Spleen (tissue), 11 donors: ENCODE results near the gene AKIRIN2. TPM values are rescaled to one million over a fixed set of nuclear protein-coding genes. Genes with fewer than 3 reads are reported as not detected.

ENCODE experiments used
- DNase-seq: peaks from one replicate; pipeline ENCODE4 v3.0.0-alpha.2; 2020
- H3K27ac ChIP-seq, 8 donors: fragments of 200-600 bp; sonication (generic) in 7 of 8; 1 replicate in 4 of 8; 2 replicates in 4 of 8; pipeline versions ENCODE4 v1.5.0 to v1.8.0; 2016 to 2021; ENCODE audit warnings: inconsistent platforms in 4 of 8, mild to moderate bottlenecking in 4 of 8, moderate library complexity in 1 of 8
- H3K27me3 ChIP-seq, 7 donors: fragments of 200-600 bp; sonication (generic) in 6 of 7; replicated peaks in 1 of 7; 1 replicate in 4 of 7; 2 replicates in 3 of 7; pipeline versions ENCODE4 v1.5.0 to v1.8.0; 2016 to 2021; ENCODE audit warnings: inconsistent platforms in 3 of 7, mild to moderate bottlenecking in 1 of 7
- H3K36me3 ChIP-seq, 6 donors: fragments of 200-600 bp; sonication (generic) in 5 of 6; 1 replicate in 4 of 6; 2 replicates in 2 of 6; pipeline versions ENCODE4 v1.5.0 to v1.8.0; 2016 to 2021; ENCODE audit warnings: inconsistent platforms in 2 of 6
- H3K4me1 ChIP-seq, 6 donors: fragments of 200-600 bp; sonication (generic) in 5 of 6; 1 replicate in 3 of 6; 2 replicates in 3 of 6; pipeline versions ENCODE4 v1.5.0 to v1.8.0; 2016 to 2021; ENCODE audit warnings: inconsistent platforms in 3 of 6
- H3K4me3 ChIP-seq, 8 donors: fragments of 200-600 bp; sonication (generic) in 7 of 8; 1 replicate in 4 of 8; 2 replicates in 4 of 8; pipeline versions ENCODE4 v1.5.0 to v1.8.0; 2016 to 2021; ENCODE audit warnings: inconsistent platforms in 4 of 8, mild to moderate bottlenecking in 4 of 8, moderate library complexity in 2 of 8
- H3K9me3 ChIP-seq, 8 donors: fragments of 200-600 bp; sonication (generic) in 7 of 8; 1 replicate in 4 of 8; 2 replicates in 4 of 8; pipeline versions ENCODE4 v1.5.0 to v1.8.0; 2016 to 2021; ENCODE audit warnings: inconsistent platforms in 4 of 8
- CTCF ChIP-seq, 11 experiments: fragments of 200-600 bp in 7 of 11; fragments of 450-650 bp in 4 of 11; sonication (generic) in 4 of 11; IDR thresholded peaks in 8 of 11; conservative IDR thresholded peaks in 3 of 11; 1 replicate in 7 of 11; 2 replicates in 4 of 11; pipeline versions ENCODE4 v1.4.0 to v1.8.0; 2016 to 2021; ENCODE audit warnings: antibody characterized with exemption in 11 of 11, inconsistent platforms in 4 of 11, mild to moderate bottlenecking in 1 of 11
- POLR2A ChIP-seq, 3 donors: fragments of 450-650 bp; IDR thresholded peaks; one replicate each; pipeline ENCODE4 v1.5.1; 2017; ENCODE audit warnings: antibody characterized with exemption in 3 of 3, mild to moderate bottlenecking in 1 of 3
- POLR2AphosphoS5 ChIP-seq, 3 donors: sonication (generic); formaldehyde crosslinking; IDR thresholded peaks; one replicate each; pipeline ENCODE4 v1.5.1; 2017; ENCODE audit warnings: antibody characterized with exemption in 3 of 3
- WGBS, 5 donors: extraction: QIAGEN DNeasy Blood & Tissue Kit in 3 of 5; methylation state at CpG; one replicate each; pipeline versions ENCODE4 v1.1.5 to v1.1.7; 2013 to 2018; 5-methylcytosine and 5-hydroxymethylcytosine counted together
- intact Hi-C: fragments of 100-400 bp; cut with DNase I; formaldehyde crosslinking; loops from one replicate; pipeline ENCODE4 v1.15.0; 2023; ENCODE audit warnings: low total_unique reads
- polyA plus RNA-seq, 3 donors: library from polyadenylated mRNA; stranded (reverse); fragments of 200-250 nt; gene quantifications; one replicate each; pipeline ENCODE4 v1.2.1, GENCODE V29; 2013
- total RNA-seq, 7 donors: library from RNA; depleted of rRNA in 3 of 7; stranded (reverse); fragments of >200 nt in 3 of 7; fragmentation: NEBNext Ultra II Directional in 4 of 7; extraction: Animal tissue kit (Norgen Biotek cat#: 25700) in 4 of 7; gene quantifications; one replicate each; pipeline versions ENCODE4 v1.1.0 to v1.2.1, GENCODE V29; 2016 to 2021
- donor health status: healthy with polysubstance abuse.
- donor health status: DM: no; HTN: no; CAD: no; lungs with moderate emphysema.
- donor health status: DM: no; HTN: no; CAD: no.
- donor health status: Bipolar disorder and iron deficiency.
- donor health status: healthy.
- donor health status: DM: no; HTN: no; CAD: no.
- donor health status: DM: yes; HTN: yes; CAD: no.

The AKIRIN2 gene
- total and polyA plus RNA-seq, 10 donors, result 35.1 to 106 (median 68.2) TPM

- TF ChIP-seq POLR2AphosphoS5 (IDR thresholded peaks at IDR 0.05) (no peak), POLR2A (IDR thresholded peaks at IDR 0.05) (no peak), CTCF (IDR thresholded peaks at IDR 0.05 in 8 of 11, conservative IDR thresholded peaks at IDR 0.05 in 3 of 11) (no peak)
- Histone ChIP-seq H3K27me3 (no peaks in the 10 kb centered on the region), H3K27ac (peak overlapping the region in 4 of 8 donors; percentile 14 to 23 (median 22)), H3K9me3 (no peaks in the 10 kb centered on the region), H3K36me3 (peaks cover 0 to 48% (median 25%) of the 10 kb centered on the region in 6 donors), H3K4me3 (no peak overlapping the region), H3K4me1 (peaks cover 10 to 94% (median 71%) of the 10 kb centered on the region in 6 donors)
- DNase-seq, result no peak
- intact Hi-C loops, result no loop called here
These were observed 19.7 kb downstream of the AKIRIN2 start for GRCh38 chr6:87682310-87682709.

- Histone ChIP-seq H3K4me3 (no peak overlapping the region), H3K27me3 (no peaks in the 10 kb centered on the region), H3K9me3 (no peaks in the 10 kb centered on the region), H3K4me1 (peaks cover 0 to 59% (median 29%) of the 10 kb centered on the region in 6 donors), H3K36me3 (peaks cover 0 to 95% (median 65%) of the 10 kb centered on the region in 6 donors), H3K27ac (peak overlapping the region in 2 of 8 donors; percentile 18 to 36)
- intact Hi-C loops, result no loop called here
- DNase-seq, result no peak
- TF ChIP-seq POLR2A (IDR thresholded peaks at IDR 0.05) (no peak), CTCF (IDR thresholded peaks at IDR 0.05 in 8 of 11, conservative IDR thresholded peaks at IDR 0.05 in 3 of 11) (no peak), POLR2AphosphoS5 (IDR thresholded peaks at IDR 0.05) (peak in 1 of 3 donors; percentile 16)
- 48 to 76% (median 65%) methylated on average over 4 of the region's 4 CpGs for WGBS, 5 donors
These were observed 26.9 kb downstream of the AKIRIN2 start for GRCh38 chr6:87675004-87675681.

- H3K27ac ChIP-seq, result no peak overlapping the region
- H3K36me3 ChIP-seq, result peaks cover 0 to 92% (median 64%) of the 10 kb centered on the region in 6 donors
- DNase-seq, result no peak
- no peak overlapping the region for H3K4me3 ChIP-seq
- TF ChIP-seq POLR2A (IDR thresholded peaks at IDR 0.05) (no peak), POLR2AphosphoS5 (IDR thresholded peaks at IDR 0.05) (no peak), CTCF (IDR thresholded peaks at IDR 0.05 in 8 of 11, conservative IDR thresholded peaks at IDR 0.05 in 3 of 11) (no peak)
- intact Hi-C loops, result no loop called here
- H3K27me3 ChIP-seq, result no peaks in the 10 kb centered on the region
- peaks cover 0 to 56% (median 25%) of the 10 kb centered on the region in 6 donors for H3K4me1 ChIP-seq
- no peaks in the 10 kb centered on the region for H3K9me3 ChIP-seq
These were observed 27.7 kb downstream of the AKIRIN2 start for GRCh38 chr6:87674290-87674689.

GRCh38 chr6:87673237-87673636 is 28.8 kb downstream of the AKIRIN2 start:
- Histone ChIP-seq H3K4me3 (no peak overlapping the region), H3K36me3 (peaks cover 0 to 92% (median 62%) of the 10 kb centered on the region in 6 donors), H3K4me1 (peaks cover 0 to 51% (median 24%) of the 10 kb centered on the region in 6 donors), H3K27me3 (no peaks in the 10 kb centered on the region), H3K9me3 (no peaks in the 10 kb centered on the region), H3K27ac (peak overlapping the region in 1 of 8 donors; percentile 22)
- intact Hi-C loops, result no loop called here
- WGBS, 5 donors, result 89 to 100% (median 98%) methylated on average over 5 of the region's 5 CpGs
- no peak for DNase-seq
- no peak for TF ChIP-seq CTCF (IDR thresholded peaks at IDR 0.05 in 8 of 11, conservative IDR thresholded peaks at IDR 0.05 in 3 of 11)
- peak in 1 of 3 donors; percentile 21 for TF ChIP-seq POLR2AphosphoS5 (IDR thresholded peaks at IDR 0.05)
